GM12874 (cell line): ENCODE results near the gene INF2.

Experiments used
- CTCF ChIP-seq: IDR thresholded peaks from 2 replicates; pipeline ENCODE4 v1.5.1; 2011; ENCODE audit warnings: low read depth, mild to moderate bottlenecking, control low read depth, low read length, moderate library complexity; ENCODE audit not compliant: insufficient read depth

Gene INF2

GRCh38 chr14:104689109-104689880 lies at the start of gene INF2:
TSS of gene INF2 (plus strand) at chr14:104689618. CDS start at chr14:104701366, 11,748 bp downstream.
- TF ChIP-seq CTCF: 0 out of 2 replicates have a peak, but pooled peaks have one; percentile 2

GRCh38 chr14:104639885-104640548 lies 49.4 kb upstream of the INF2 start:
- TF ChIP-seq CTCF: peak; percentile 97

- no peak for TF ChIP-seq CTCF
These were observed 48.7 kb upstream of the INF2 start for GRCh38 chr14:104640681-104641080.

GRCh38 chr14:104641753-104642539 lies 47.5 kb upstream of the INF2 start:
- no peak for TF ChIP-seq CTCF

GRCh38 chr14:104642540-104642868 lies 46.9 kb upstream of the INF2 start:
- no peak for TF ChIP-seq CTCF

- no peak for TF ChIP-seq CTCF
These were observed 46.1 kb upstream of the INF2 start for GRCh38 chr14:104643306-104643705.

- no peak for TF ChIP-seq CTCF
These were observed 45.3 kb upstream of the INF2 start for GRCh38 chr14:104644091-104644635.
